Gastroesophageal sphincter (tissue), 4 donors: ENCODE results near the gene VTCN1. TPM values are rescaled to one million over a fixed set of nuclear protein-coding genes. Genes with fewer than 3 reads are reported as not detected.
"Not testable (repeated sequence)": the region's sequence is repeated elsewhere in the genome, so short reads cannot be mapped to it uniquely, and the experiment has no call there.

ENCODE experiments used
- ATAC-seq: fragments of 150-250 bp; one replicate; pipeline ENCODE4 v1.9.1; 2016; ENCODE audit warnings: mild to moderate bottlenecking, moderate library complexity
- H3K27ac ChIP-seq, 4 donors: fragments of 200-600 bp; sonication (generic) in 3 of 4; 1 replicate in 3 of 4; 2 replicates in 1 of 4; pipeline ENCODE4 v1.5.1; 2016 to 2019
- H3K27me3 ChIP-seq: fragments of 200-600 bp; sonication (generic); one replicate; pipeline ENCODE4 v1.5.1; 2019
- H3K36me3 ChIP-seq, 2 donors: fragments of 200-600 bp; sonication (generic); one replicate each; pipeline ENCODE4 v1.5.1; 2019; ENCODE audit warnings: control low read depth in 1 of 2
- H3K4me1 ChIP-seq, 3 donors: fragments of 200-600 bp; sonication (generic); 1 replicate in 2 of 3; 2 replicates in 1 of 3; pipeline ENCODE4 v1.5.1; 2016 to 2019; ENCODE audit warnings: control low read depth in 2 of 3
- H3K4me3 ChIP-seq, 2 donors: fragments of 200-600 bp; sonication (generic); one replicate each; pipeline ENCODE4 v1.5.1; 2019; ENCODE audit warnings: mild to moderate bottlenecking in 1 of 2, moderate library complexity in 1 of 2
- H3K9me3 ChIP-seq, 3 donors: fragments of 200-600 bp; sonication (generic); one replicate each; pipeline ENCODE4 v1.5.1; 2017 to 2019; ENCODE audit warnings: control low read depth in 2 of 3
- EP300 ChIP-seq: sonication (generic); formaldehyde crosslinking; IDR thresholded peaks from one replicate; pipeline ENCODE4 v1.6.1; 2017; ENCODE audit warnings: antibody characterized with exemption, mild to moderate bottlenecking
- POLR2A ChIP-seq, 2 donors: fragments of 450-650 bp; IDR thresholded peaks; one replicate each; pipeline ENCODE4 v1.6.1; 2017; ENCODE audit warnings: antibody characterized with exemption in 2 of 2, mild to moderate bottlenecking in 2 of 2, moderate library complexity in 1 of 2
- POLR2AphosphoS5 ChIP-seq: sonication (generic); formaldehyde crosslinking; IDR thresholded peaks from one replicate; pipeline ENCODE4 v1.6.1; 2017; ENCODE audit warnings: antibody characterized with exemption
- WGBS, 2 donors: methylation state at CpG; one replicate each; pipeline ENCODE4 v1.1.5; 2018; ENCODE audit warnings: low coverage in 1 of 2; 5-methylcytosine and 5-hydroxymethylcytosine counted together
- total RNA-seq, 4 donors: library from RNA; depleted of rRNA; stranded (reverse); fragments of >200 nt; gene quantifications; one replicate each; pipeline ENCODE4 v1.1.0, GENCODE V29; 2016
- TF ChIP-seq, protein P1 (sequence below), 4 experiments: fragments of 200-600 bp in 2 of 4; fragments of 450-650 bp in 2 of 4; sonication (generic) in 1 of 4; IDR thresholded peaks; one replicate each; pipeline ENCODE4 v1.5.1; 2017 to 2019; ENCODE audit warnings: antibody characterized with exemption in 4 of 4, mild to moderate bottlenecking in 2 of 4, moderate library complexity in 2 of 4

VTCN1 gene, protein sequence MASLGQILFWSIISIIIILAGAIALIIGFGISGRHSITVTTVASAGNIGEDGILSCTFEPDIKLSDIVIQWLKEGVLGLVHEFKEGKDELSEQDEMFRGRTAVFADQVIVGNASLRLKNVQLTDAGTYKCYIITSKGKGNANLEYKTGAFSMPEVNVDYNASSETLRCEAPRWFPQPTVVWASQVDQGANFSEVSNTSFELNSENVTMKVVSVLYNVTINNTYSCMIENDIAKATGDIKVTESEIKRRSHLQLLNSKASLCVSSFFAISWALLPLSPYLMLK
- 1 to 10 TPM in 1 of 4 donors, not detected in 3; 2.1 TPM for total RNA-seq

- Histone ChIP-seq H3K4me1 (no peaks in the 10 kb centered on the region), H3K27me3 (no peaks in the 10 kb centered on the region), H3K36me3 (no peaks in the 10 kb centered on the region), H3K4me3 (no peak within 1 kb of the TSS), H3K27ac (no peak within 1 kb of the TSS), H3K9me3 (no peaks in the 10 kb centered on the region)
- 92% methylated on average over 2 of the region's 8 CpGs; no CpG with 5 or more reads in 1 of the 2 donors for WGBS, 2 donors
- no peak for ATAC-seq
- TF ChIP-seq EP300: no peak
- no peak for TF ChIP-seq POLR2A (IDR thresholded peaks at IDR 0.05)
- TF ChIP-seq, protein P1, sequence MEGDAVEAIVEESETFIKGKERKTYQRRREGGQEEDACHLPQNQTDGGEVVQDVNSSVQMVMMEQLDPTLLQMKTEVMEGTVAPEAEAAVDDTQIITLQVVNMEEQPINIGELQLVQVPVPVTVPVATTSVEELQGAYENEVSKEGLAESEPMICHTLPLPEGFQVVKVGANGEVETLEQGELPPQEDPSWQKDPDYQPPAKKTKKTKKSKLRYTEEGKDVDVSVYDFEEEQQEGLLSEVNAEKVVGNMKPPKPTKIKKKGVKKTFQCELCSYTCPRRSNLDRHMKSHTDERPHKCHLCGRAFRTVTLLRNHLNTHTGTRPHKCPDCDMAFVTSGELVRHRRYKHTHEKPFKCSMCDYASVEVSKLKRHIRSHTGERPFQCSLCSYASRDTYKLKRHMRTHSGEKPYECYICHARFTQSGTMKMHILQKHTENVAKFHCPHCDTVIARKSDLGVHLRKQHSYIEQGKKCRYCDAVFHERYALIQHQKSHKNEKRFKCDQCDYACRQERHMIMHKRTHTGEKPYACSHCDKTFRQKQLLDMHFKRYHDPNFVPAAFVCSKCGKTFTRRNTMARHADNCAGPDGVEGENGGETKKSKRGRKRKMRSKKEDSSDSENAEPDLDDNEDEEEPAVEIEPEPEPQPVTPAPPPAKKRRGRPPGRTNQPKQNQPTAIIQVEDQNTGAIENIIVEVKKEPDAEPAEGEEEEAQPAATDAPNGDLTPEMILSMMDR (IDR thresholded peaks at IDR 0.05): no peak
- no peak for TF ChIP-seq POLR2AphosphoS5
These were observed at the start of gene VTCN1 for GRCh38 chr1:117210831-117211261. Gene VTCN1 (minus strand): TSS chr1:117210927. CDS start chr1:117210855, 72 bp downstream.

GRCh38 chr1:117258791-117259190 is 48.1 kb upstream of the VTCN1 start:
- Histone ChIP-seq H3K9me3 (peaks cover 0 to 4% (median 0%) of the 10 kb centered on the region in 3 donors), H3K36me3 (no peaks in the 10 kb centered on the region), H3K27ac (no peak overlapping the region), H3K4me1 (no peaks in the 10 kb centered on the region), H3K27me3 (no peaks in the 10 kb centered on the region), H3K4me3 (no peak overlapping the region)
- 100% methylated on average over 1 of the region's 3 CpGs; no CpG with 5 or more reads in 1 of the 2 donors for WGBS, 2 donors
- TF ChIP-seq, protein P1 (IDR thresholded peaks at IDR 0.05): no peak
- TF ChIP-seq EP300 (no peak), POLR2AphosphoS5 (no peak), POLR2A (IDR thresholded peaks at IDR 0.05) (no peak)
- ATAC-seq: no peak

- ATAC-seq, H3K27ac ChIP-seq, H3K9me3 ChIP-seq, H3K36me3 ChIP-seq, H3K4me1 ChIP-seq, H3K4me3 ChIP-seq, H3K27me3 ChIP-seq: not testable (repeated sequence)
These were observed 47.3 kb upstream of the VTCN1 start for GRCh38 chr1:117258075-117258474.

DNA sequence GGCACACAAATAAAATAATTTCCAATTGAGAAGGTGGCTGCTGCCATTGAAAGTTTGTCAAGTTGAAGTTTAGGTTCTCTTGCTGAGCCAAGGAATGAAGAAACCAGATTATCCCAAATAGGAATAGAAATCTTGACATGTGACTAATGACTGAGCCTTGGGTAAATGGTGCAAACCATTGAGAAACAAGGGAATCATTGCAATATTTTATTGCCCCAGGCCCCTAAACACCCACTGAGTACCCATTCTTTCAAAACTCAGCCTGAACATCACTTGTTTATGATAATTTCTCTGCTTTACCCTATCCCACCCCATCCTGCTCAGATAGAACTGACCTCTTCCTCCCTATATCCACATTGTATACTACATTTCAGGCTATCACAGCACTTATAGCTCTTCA is 46.6 kb upstream of the VTCN1 start:
- no peak overlapping the region for H3K27ac ChIP-seq
- H3K27me3 ChIP-seq: no peaks in the 10 kb centered on the region
- TF ChIP-seq POLR2AphosphoS5 (no peak), POLR2A (IDR thresholded peaks at IDR 0.05) (no peak), EP300 (no peak)
- TF ChIP-seq, protein P1 (IDR thresholded peaks at IDR 0.05): no peak
- H3K4me1 ChIP-seq: no peaks in the 10 kb centered on the region
- ATAC-seq: no peak
- no peak overlapping the region for H3K4me3 ChIP-seq
- H3K9me3 ChIP-seq: peaks cover 0 to 4% (median 0%) of the 10 kb centered on the region in 3 donors
- H3K36me3 ChIP-seq: no peaks in the 10 kb centered on the region

DNA sequence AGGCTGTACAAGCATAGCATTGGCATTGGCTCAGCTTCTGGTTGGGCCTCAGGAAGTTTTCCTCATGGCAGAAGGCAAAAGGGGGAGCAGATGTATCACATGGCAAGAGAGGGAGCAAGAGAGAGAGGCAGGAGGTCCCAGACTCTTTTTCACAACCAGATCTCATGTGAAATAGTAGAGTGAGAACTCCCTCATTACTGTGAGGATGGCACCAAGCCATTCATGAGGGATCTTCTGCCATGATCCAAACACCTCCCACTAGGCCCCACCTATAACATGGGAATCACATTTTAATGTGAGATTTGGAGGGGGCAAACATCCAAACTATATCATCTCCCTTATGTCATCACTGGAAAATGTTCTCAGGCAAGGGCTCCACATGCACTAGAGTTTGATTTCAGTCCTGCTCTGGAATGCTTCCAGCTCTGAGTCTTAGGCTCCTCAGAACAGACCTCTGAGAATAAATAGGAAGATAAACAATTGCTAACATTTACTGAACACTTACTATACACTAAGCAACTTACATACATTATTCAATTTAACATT is 39.4 kb upstream of the VTCN1 start:
- no peak for ATAC-seq

More for the DNA sequence above, 39.4 kb upstream of the VTCN1 start:
- Histone ChIP-seq H3K4me1 (no peaks in the 10 kb centered on the region), H3K9me3 (no peaks in the 10 kb centered on the region), H3K36me3 (no peaks in the 10 kb centered on the region), H3K27me3 (no peaks in the 10 kb centered on the region), H3K4me3 (no peak overlapping the region), H3K27ac (no peak overlapping the region)
- no peak for TF ChIP-seq POLR2A (IDR thresholded peaks at IDR 0.05)
- TF ChIP-seq, protein P1 (IDR thresholded peaks at IDR 0.05): no peak
- no peak for TF ChIP-seq EP300
- TF ChIP-seq POLR2AphosphoS5: no peak
